Hepatocyte (in vitro differentiated cells): ENCODE results near the gene FGGY. TPM values are rescaled to one million over a fixed set of nuclear protein-coding genes. Genes with fewer than 3 reads are reported as not detected.
A peak's percentile ranks its signal among the peaks of the same experiment; 100 is the strongest.

Experiments
- DNase-seq: peaks from one replicate; pipeline ENCODE4 v3.0.0-alpha.2; 2016; ENCODE audit warnings: low spot score
- H2AFZ ChIP-seq: fragments of 200-600 bp; sonication (generic); 2 replicates; pipeline ENCODE4 v1.6.0; 2016; ENCODE audit warnings: antibody characterized with exemption, mild to moderate bottlenecking
- H3K27ac ChIP-seq: fragments of 200-600 bp; sonication (generic); 2 replicates; pipeline ENCODE4 v1.5.1; 2016; ENCODE audit warnings: mild to moderate bottlenecking
- H3K27me3 ChIP-seq: fragments of 200-600 bp; sonication (generic); 2 replicates; pipeline ENCODE4 v1.6.1; 2016
- H3K36me3 ChIP-seq: fragments of 200-600 bp; sonication (generic); replicated peaks from 2 replicates; pipeline ENCODE4 v1.5.1; 2016; ENCODE audit warnings: low read depth; ENCODE audit not compliant: insufficient read depth
- H3K4me1 ChIP-seq: fragments of 200-600 bp; sonication (generic); 2 replicates; pipeline ENCODE4 v1.5.1; 2016; ENCODE audit warnings: mild to moderate bottlenecking, moderate library complexity; ENCODE audit not compliant: insufficient read depth
- H3K4me2 ChIP-seq: fragments of 200-600 bp; sonication (generic); 2 replicates; pipeline ENCODE4 v1.6.0; 2016
- H3K4me3 ChIP-seq: fragments of 200-600 bp; sonication (generic); 2 replicates; pipeline ENCODE4 v1.5.1; 2016; ENCODE audit warnings: mild to moderate bottlenecking
- H3K79me2 ChIP-seq: fragments of 200-600 bp; sonication (generic); 2 replicates; pipeline ENCODE4 v1.6.0; 2017; ENCODE audit warnings: mild to moderate bottlenecking
- H3K9me2 ChIP-seq: fragments of 200-600 bp; sonication (generic); replicated peaks from 2 replicates; pipeline ENCODE4 v1.6.0; 2017; ENCODE audit warnings: mild to moderate bottlenecking; ENCODE audit not compliant: insufficient read depth
- H3K9me3 ChIP-seq: fragments of 200-600 bp; sonication (generic); 2 replicates; pipeline ENCODE4 v1.5.1; 2016; ENCODE audit warnings: low read depth, mild to moderate bottlenecking
- H4K20me1 ChIP-seq: fragments of 200-600 bp; sonication (generic); 2 replicates; pipeline ENCODE4 v1.6.0; 2016; ENCODE audit warnings: mild to moderate bottlenecking; ENCODE audit not compliant: insufficient read depth, poor library complexity, severe bottlenecking
- EZH2 ChIP-seq: fragments of 200-600 bp; sonication (generic); IDR thresholded peaks from 2 replicates; pipeline ENCODE4 v1.6.1; 2016; ENCODE audit warnings: antibody characterized with exemption, mild to moderate bottlenecking, borderline replicate concordance
- EZH2phosphoT487 ChIP-seq: fragments of 200-600 bp; sonication (generic); IDR thresholded peaks from one replicate; pipeline ENCODE4 v1.6.1; 2018; ENCODE audit warnings: antibody characterized with exemption, mild to moderate bottlenecking, low read depth, moderate library complexity; ENCODE audit not compliant: unreplicated experiment, severe bottlenecking
- WGBS: methylation state at CpG from one replicate; pipeline ENCODE4 v1.1.6; 2016; ENCODE audit warnings: low lambda C conversion rate; ENCODE audit errors: missing lambda C conversion rate; 5-methylcytosine and 5-hydroxymethylcytosine counted together
- polyA plus RNA-seq: library from polyadenylated mRNA; unstranded; fragments of >200 nt; fragmentation: Nextera tagmentation; extraction: Ambion mirVana; gene quantifications from 2 replicates; pipeline ENCODE4 v1.2.1, GENCODE V29; 2016
- total RNA-seq: library from RNA; depleted of rRNA; stranded (reverse); fragments of >200 nt; gene quantifications from 2 replicates; pipeline ENCODE4 v1.2.3, GENCODE V29; 2014
- TF ChIP-seq, protein P1 (sequence below): fragments of 200-600 bp; sonication (generic); IDR thresholded peaks from 2 replicates; pipeline ENCODE4 v1.5.1; 2016; ENCODE audit warnings: antibody characterized with exemption, mild to moderate bottlenecking; ENCODE audit not compliant: poor library complexity

The FGGY gene
- total and polyA plus RNA-seq, 2 experiments from 2014 or later = 18.0 to 20.6 TPM

DNA sequence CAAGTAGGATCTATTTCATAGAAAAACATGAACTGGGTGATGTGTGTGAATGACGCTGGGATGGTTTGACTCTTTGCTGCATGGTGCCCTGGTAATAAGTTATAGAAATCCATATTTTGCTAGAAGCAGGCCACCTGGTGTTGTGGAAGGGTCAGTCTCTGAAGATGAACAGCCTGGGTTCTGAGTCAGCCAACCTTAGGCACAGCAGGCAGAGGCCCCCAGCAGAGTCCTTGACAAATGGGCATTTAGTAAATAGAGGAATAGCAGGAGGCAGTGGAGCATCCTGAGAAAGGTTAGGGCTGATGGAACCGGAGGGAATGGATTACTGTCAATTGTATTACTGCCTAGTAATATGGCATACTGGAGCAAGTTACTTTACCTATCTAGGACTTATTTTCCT lies 20.9 kb downstream of the FGGY start:
- 68% methylated on average over 2 of the region's 2 CpGs for WGBS
- Histone ChIP-seq H4K20me1 (no peaks in the 10 kb centered on the region), H3K79me2 (no peaks in the 10 kb centered on the region), H3K9me2 (no peaks in the 10 kb centered on the region), H3K9me3 (no peaks in the 10 kb centered on the region), H3K4me2 (peak overlapping the region; percentile 55), H3K27ac (peak overlapping the region; percentile 47), H2AFZ (no peak overlapping the region), H3K4me1 (peaks cover 31% of the 10 kb centered on the region), H3K36me3 (no peaks in the 10 kb centered on the region), H3K27me3 (no peaks in the 10 kb centered on the region), H3K4me3 (no peak overlapping the region)
- TF ChIP-seq EZH2phosphoT487 = no peak
- TF ChIP-seq, protein P1, sequence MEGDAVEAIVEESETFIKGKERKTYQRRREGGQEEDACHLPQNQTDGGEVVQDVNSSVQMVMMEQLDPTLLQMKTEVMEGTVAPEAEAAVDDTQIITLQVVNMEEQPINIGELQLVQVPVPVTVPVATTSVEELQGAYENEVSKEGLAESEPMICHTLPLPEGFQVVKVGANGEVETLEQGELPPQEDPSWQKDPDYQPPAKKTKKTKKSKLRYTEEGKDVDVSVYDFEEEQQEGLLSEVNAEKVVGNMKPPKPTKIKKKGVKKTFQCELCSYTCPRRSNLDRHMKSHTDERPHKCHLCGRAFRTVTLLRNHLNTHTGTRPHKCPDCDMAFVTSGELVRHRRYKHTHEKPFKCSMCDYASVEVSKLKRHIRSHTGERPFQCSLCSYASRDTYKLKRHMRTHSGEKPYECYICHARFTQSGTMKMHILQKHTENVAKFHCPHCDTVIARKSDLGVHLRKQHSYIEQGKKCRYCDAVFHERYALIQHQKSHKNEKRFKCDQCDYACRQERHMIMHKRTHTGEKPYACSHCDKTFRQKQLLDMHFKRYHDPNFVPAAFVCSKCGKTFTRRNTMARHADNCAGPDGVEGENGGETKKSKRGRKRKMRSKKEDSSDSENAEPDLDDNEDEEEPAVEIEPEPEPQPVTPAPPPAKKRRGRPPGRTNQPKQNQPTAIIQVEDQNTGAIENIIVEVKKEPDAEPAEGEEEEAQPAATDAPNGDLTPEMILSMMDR = no peak
- no peak for TF ChIP-seq EZH2
- no peak for DNase-seq

DNA sequence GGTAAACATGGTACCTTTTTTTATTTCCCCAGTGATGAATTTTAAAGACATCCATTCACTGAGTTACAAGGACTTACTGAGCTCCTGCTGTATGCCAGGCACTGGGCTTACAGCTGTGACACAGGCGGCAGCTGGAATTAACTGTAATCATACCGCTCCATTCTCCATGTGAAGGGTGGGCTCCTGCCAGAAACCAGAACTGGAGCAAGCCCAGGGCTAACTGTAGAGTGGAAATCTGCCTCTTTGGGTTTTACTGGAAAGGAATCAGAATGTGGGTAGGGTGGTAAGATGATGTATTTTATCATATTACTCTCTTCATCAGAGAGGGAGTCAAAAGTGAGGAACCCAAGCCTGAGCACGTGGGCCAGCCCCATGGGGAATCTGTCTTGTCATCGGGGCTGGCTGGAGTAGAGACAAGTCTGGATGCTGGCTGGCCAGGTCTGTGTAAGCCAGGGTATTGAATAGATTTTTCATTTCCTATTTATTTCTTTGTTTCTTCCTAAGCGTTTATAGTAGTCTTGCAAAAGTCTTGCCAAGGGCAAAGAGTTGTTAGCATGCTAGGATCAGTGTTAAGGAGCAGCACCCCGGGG lies 21.5 kb downstream of the FGGY start:
- no peaks in the 10 kb centered on the region for H3K36me3 ChIP-seq
- H3K4me3 ChIP-seq = no peak overlapping the region
- H3K4me1 ChIP-seq = peaks cover 31% of the 10 kb centered on the region
- TF ChIP-seq EZH2 (no peak), EZH2phosphoT487 (no peak)
- TF ChIP-seq, protein P1 = no peak
- no peaks in the 10 kb centered on the region for H3K27me3 ChIP-seq
- no peaks in the 10 kb centered on the region for H4K20me1 ChIP-seq
- DNase-seq = no peak
- H3K4me2 ChIP-seq = no peak overlapping the region
- H3K79me2 ChIP-seq = no peaks in the 10 kb centered on the region
- H3K9me3 ChIP-seq = no peaks in the 10 kb centered on the region
- H2AFZ ChIP-seq = no peak overlapping the region
- no peak overlapping the region for H3K27ac ChIP-seq
- WGBS = 85% methylated on average over 6 of the region's 6 CpGs
- no peaks in the 10 kb centered on the region for H3K9me2 ChIP-seq

DNA sequence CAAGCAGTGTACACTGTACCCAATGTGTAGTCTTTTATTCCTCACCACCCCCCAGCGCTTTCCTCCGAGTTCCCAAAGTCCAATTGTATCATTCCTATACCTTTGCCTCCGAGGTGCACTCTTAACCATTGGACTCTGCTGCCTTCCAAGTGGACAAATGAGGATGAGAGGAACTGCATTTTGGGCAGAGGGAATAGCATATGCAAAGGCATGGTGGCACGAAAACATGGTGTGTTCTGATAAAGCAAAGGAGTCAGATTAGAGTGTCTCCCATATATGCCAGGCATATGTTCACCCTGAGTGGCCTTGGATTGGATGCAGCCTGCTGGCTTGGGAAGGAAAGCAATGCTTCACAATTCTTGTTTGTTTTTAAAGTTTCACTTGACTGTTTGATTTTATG lies 25.5 kb downstream of the FGGY start:
- Histone ChIP-seq H4K20me1 (no peaks in the 10 kb centered on the region), H3K27ac (no peak overlapping the region), H3K4me2 (no peak overlapping the region), H2AFZ (no peak overlapping the region), H3K4me3 (no peak overlapping the region), H3K4me1 (peaks cover 4% of the 10 kb centered on the region), H3K36me3 (no peaks in the 10 kb centered on the region), H3K9me3 (no peaks in the 10 kb centered on the region), H3K27me3 (no peaks in the 10 kb centered on the region), H3K79me2 (no peaks in the 10 kb centered on the region), H3K9me2 (no peaks in the 10 kb centered on the region)
- TF ChIP-seq, protein P1 = no peak
- TF ChIP-seq EZH2phosphoT487 = no peak
- no peak for TF ChIP-seq EZH2
- WGBS = 96% methylated on average over 4 of the region's 4 CpGs
- DNase-seq = no peak

DNA sequence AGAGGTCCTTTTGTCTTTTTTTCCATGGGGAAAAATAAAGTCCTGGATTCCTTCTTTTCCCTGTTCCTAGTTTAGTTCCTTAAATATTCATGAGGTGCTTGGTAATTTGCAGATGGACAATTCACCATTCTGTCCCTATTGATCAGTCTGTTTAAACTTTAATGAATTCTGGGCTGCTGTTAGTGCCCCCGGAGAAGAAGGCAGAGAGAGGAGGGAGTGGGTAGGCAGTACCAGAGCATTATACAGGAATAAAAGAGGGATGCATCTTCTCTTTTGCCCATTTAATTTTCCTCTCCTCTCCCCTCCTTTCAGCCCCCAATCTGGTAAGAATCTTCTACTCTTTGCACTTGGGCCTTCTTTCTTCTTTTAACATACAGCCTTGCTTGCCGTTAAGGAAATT lies 25.9 kb downstream of the FGGY start:
- H2AFZ ChIP-seq = no peak overlapping the region
- WGBS = 59% methylated on average over 2 of the region's 2 CpGs
- H3K4me1 ChIP-seq = no peaks in the 10 kb centered on the region
- H3K79me2 ChIP-seq = no peaks in the 10 kb centered on the region
- TF ChIP-seq EZH2 = no peak
- TF ChIP-seq, protein P1 = no peak
- no peak for TF ChIP-seq EZH2phosphoT487
- no peaks in the 10 kb centered on the region for H3K9me2 ChIP-seq
- no peaks in the 10 kb centered on the region for H3K36me3 ChIP-seq
- H3K27ac ChIP-seq = no peak overlapping the region
- H3K27me3 ChIP-seq = no peaks in the 10 kb centered on the region
- no peaks in the 10 kb centered on the region for H3K9me3 ChIP-seq
- no peak overlapping the region for H3K4me2 ChIP-seq
- DNase-seq = no peak
- H4K20me1 ChIP-seq = no peaks in the 10 kb centered on the region
- no peak overlapping the region for H3K4me3 ChIP-seq
